Fibroblast of skin of left quadriceps (primary cell): ENCODE results near the gene NEU4.
A peak's percentile ranks its signal among the peaks of the same experiment; 100 is the strongest.
"Not testable (repeated sequence)": the region's sequence is repeated elsewhere in the genome, so short reads cannot be mapped to it uniquely, and the experiment has no call there.

Source experiments
- DNase-seq, 2 experiments: peaks; one replicate each; pipeline ENCODE4 v3.0.0-alpha.2; 2013; ENCODE audit warnings: low read depth in 2 of 2

NEU4 gene

GRCh38 chr2:241833756-241834526 is 24.9 kb downstream of the NEU4 start:
- DNase-seq, result not testable (repeated sequence)

GRCh38 chr2:241834527-241835210 is 25.7 kb downstream of the NEU4 start:
- no peak for DNase-seq

- DNase-seq, result no peak
Observed at GRCh38 chr2:241835611-241836010, 26.6 kb downstream of the NEU4 start.

GRCh38 chr2:241836292-241836691 is 27.3 kb downstream of the NEU4 start:
- no peak for DNase-seq

- no peak for DNase-seq
Observed at GRCh38 chr2:241837197-241837965, 28.4 kb downstream of the NEU4 start.

- DNase-seq, result no peak
Observed at GRCh38 chr2:241841181-241842066, 32.4 kb downstream of the NEU4 start.

- DNase-seq, result no peak
Observed at GRCh38 chr2:241842067-241842415, 33.0 kb downstream of the NEU4 start.

GRCh38 chr2:241842620-241843211 is 33.7 kb downstream of the NEU4 start:
- DNase-seq, result no peak

- DNase-seq, result no peak
Observed at GRCh38 chr2:241843321-241844065, 34.5 kb downstream of the NEU4 start.

GRCh38 chr2:241844066-241844728 is 35.2 kb downstream of the NEU4 start:
- DNase-seq, result peak in 1 of 2 experiments; percentile 9

- no peak for DNase-seq
Observed at GRCh38 chr2:241844831-241845578, 36.0 kb downstream of the NEU4 start.

GRCh38 chr2:241846406-241846805 is 37.4 kb downstream of the NEU4 start:
- no peak for DNase-seq

GRCh38 chr2:241848761-241849615 is 40.0 kb downstream of the NEU4 start:
- no peak for DNase-seq

- DNase-seq, result no peak
Observed at GRCh38 chr2:241849616-241850543, 40.9 kb downstream of the NEU4 start.

GRCh38 chr2:241850544-241851324 is 41.7 kb downstream of the NEU4 start:
- no peak for DNase-seq
